ENCODE results near the gene CBFB.

DNA sequence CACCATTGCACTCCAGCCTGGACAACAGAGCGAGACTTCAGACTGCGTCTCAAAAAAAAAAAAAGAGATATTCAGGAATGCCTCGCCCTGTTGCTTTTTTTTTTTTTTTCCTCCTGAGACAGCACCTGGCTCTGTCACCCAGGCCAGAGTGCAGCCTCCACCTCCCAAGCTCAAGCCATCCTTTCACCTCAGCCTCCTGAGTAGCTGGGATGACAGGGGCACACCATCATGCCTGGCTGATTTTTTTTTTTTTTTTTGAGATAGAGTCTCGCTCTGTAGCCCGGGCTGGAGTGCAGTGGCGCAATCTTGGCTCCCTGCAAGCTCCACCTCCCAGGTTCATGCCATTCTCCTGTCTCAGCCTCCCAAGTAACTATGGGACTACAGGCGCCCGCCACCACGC, 88.8 kb downstream of the CBFB start:
- TF ChIP-seq, protein P1, sequence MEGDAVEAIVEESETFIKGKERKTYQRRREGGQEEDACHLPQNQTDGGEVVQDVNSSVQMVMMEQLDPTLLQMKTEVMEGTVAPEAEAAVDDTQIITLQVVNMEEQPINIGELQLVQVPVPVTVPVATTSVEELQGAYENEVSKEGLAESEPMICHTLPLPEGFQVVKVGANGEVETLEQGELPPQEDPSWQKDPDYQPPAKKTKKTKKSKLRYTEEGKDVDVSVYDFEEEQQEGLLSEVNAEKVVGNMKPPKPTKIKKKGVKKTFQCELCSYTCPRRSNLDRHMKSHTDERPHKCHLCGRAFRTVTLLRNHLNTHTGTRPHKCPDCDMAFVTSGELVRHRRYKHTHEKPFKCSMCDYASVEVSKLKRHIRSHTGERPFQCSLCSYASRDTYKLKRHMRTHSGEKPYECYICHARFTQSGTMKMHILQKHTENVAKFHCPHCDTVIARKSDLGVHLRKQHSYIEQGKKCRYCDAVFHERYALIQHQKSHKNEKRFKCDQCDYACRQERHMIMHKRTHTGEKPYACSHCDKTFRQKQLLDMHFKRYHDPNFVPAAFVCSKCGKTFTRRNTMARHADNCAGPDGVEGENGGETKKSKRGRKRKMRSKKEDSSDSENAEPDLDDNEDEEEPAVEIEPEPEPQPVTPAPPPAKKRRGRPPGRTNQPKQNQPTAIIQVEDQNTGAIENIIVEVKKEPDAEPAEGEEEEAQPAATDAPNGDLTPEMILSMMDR (IDR thresholded peaks at IDR 0.05; ENCODE audit: borderline replicate concordance, extremely low read depth, low read length, poor library complexity, severe bottlenecking) = no peak
- TF ChIP-seq EZH2 (IDR thresholded peaks at IDR 0.05; ENCODE audit: borderline replicate concordance, low read depth, low read length, severe bottlenecking) = no peak
